ENCODE results near the gene REPIN1. TPM values are rescaled to one million over a fixed set of nuclear protein-coding genes. Genes with fewer than 3 reads are reported as not detected.

REPIN1 gene
- total RNA-seq, 1 donor from 2014 or later: 59.1 TPM

- intact Hi-C loops (cut with micrococcal nuclease): no loop called here
These were observed 32.9 kb upstream of the REPIN1 start for GRCh38 chr7:150335774-150336112.

- intact Hi-C loops (cut with micrococcal nuclease): no loop called here
These were observed 31.9 kb upstream of the REPIN1 start for GRCh38 chr7:150336746-150337145.

GRCh38 chr7:150337179-150337578 lies 31.4 kb upstream of the REPIN1 start:
- intact Hi-C loops (cut with micrococcal nuclease): no loop called here

- intact Hi-C loops (cut with micrococcal nuclease): no loop called here
These were observed 31.0 kb upstream of the REPIN1 start for GRCh38 chr7:150337659-150338081.

- intact Hi-C loops (cut with micrococcal nuclease): no loop called here
These were observed 30.3 kb upstream of the REPIN1 start for GRCh38 chr7:150338166-150338829.

GRCh38 chr7:150339409-150339809 lies 29.2 kb upstream of the REPIN1 start:
- intact Hi-C loops (cut with micrococcal nuclease): no loop called here

GRCh38 chr7:150340024-150340749 lies 28.4 kb upstream of the REPIN1 start:
- intact Hi-C loops (cut with micrococcal nuclease): no loop called here

GRCh38 chr7:150340875-150341262 lies 27.8 kb upstream of the REPIN1 start:
- intact Hi-C loops (cut with micrococcal nuclease): no loop called here

- intact Hi-C loops (cut with micrococcal nuclease): no loop called here
These were observed 27.1 kb upstream of the REPIN1 start, which contains the start of gene RARRES2 for GRCh38 chr7:150341263-150342120. TSS of gene RARRES2 (minus strand) at chr7:150341629. CDS start at chr7:150340609, 1,020 bp downstream.

GRCh38 chr7:150342121-150342408 lies 26.6 kb upstream of the REPIN1 start:
- intact Hi-C loops (cut with micrococcal nuclease): no loop called here

- intact Hi-C loops (cut with micrococcal nuclease): no loop called here
These were observed 25.4 kb upstream of the REPIN1 start for GRCh38 chr7:150343225-150343624.

GRCh38 chr7:150344299-150344698 lies 24.3 kb upstream of the REPIN1 start:
- intact Hi-C loops (cut with micrococcal nuclease): no loop called here

- intact Hi-C loops (cut with micrococcal nuclease): no loop called here
These were observed 23.6 kb upstream of the REPIN1 start for GRCh38 chr7:150345012-150345411.

- intact Hi-C loops (cut with micrococcal nuclease): no loop called here
These were observed 21.7 kb upstream of the REPIN1 start for GRCh38 chr7:150346922-150347321.

GRCh38 chr7:150351587-150352194 lies 16.9 kb upstream of the REPIN1 start:
- intact Hi-C loops (cut with micrococcal nuclease): no loop called here

- intact Hi-C loops (cut with micrococcal nuclease): loop anchor here (1.0 to 5.0 kb wide), 6 partner anchors 34 to 402 kb away; partner anchors contain the start of genes GIMAP4 and GIMAP7
These were observed 13.0 kb upstream of the REPIN1 start for GRCh38 chr7:150355666-150356059.

- intact Hi-C loops (cut with micrococcal nuclease): loop anchor here (1.0 to 5.0 kb wide), 6 partner anchors 35 to 401 kb away; partner anchors contain the start of genes GIMAP4 and GIMAP7
These were observed 12.2 kb upstream of the REPIN1 start for GRCh38 chr7:150356265-150356897.

- intact Hi-C loops (cut with micrococcal nuclease): loop anchor here (1.0 to 5.0 kb wide), 6 partner anchors 11 to 210 kb away; partner anchors contain the start of genes GIMAP4, GIMAP7, REPIN1 and ZNF775
These were observed 11.4 kb upstream of the REPIN1 start for GRCh38 chr7:150357270-150357669.

GRCh38 chr7:150357771-150358427 lies 10.7 kb upstream of the REPIN1 start:
- intact Hi-C loops (cut with micrococcal nuclease): loop anchor here (1.0 to 5.0 kb wide), 6 partner anchors 10 to 209 kb away; partner anchors contain the start of genes GIMAP4, GIMAP7, REPIN1 and ZNF775

GRCh38 chr7:150358433-150358832 lies 10.2 kb upstream of the REPIN1 start:
- intact Hi-C loops (cut with micrococcal nuclease): loop anchor here (5.0 kb wide), 1 partner anchor 209 kb away; the partner anchor contains the start of gene GIMAP4
